HUDEP-2 (cell line): ENCODE results near the gene RFFL.
"Not testable (repeated sequence)": the region's sequence is repeated elsewhere in the genome, so short reads cannot be mapped to it uniquely, and the experiment has no call there.

Experiments used
- DNase-seq, 76 experiments: peaks; one replicate each; lab custom pipeline; 2025; ENCODE audit not compliant: unreplicated experiment in 76 of 76; lab: John Stamatoyannopoulos, UW

The RFFL gene, protein sequence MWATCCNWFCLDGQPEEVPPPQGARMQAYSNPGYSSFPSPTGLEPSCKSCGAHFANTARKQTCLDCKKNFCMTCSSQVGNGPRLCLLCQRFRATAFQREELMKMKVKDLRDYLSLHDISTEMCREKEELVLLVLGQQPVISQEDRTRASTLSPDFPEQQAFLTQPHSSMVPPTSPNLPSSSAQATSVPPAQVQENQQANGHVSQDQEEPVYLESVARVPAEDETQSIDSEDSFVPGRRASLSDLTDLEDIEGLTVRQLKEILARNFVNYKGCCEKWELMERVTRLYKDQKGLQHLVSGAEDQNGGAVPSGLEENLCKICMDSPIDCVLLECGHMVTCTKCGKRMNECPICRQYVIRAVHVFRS

DNA sequence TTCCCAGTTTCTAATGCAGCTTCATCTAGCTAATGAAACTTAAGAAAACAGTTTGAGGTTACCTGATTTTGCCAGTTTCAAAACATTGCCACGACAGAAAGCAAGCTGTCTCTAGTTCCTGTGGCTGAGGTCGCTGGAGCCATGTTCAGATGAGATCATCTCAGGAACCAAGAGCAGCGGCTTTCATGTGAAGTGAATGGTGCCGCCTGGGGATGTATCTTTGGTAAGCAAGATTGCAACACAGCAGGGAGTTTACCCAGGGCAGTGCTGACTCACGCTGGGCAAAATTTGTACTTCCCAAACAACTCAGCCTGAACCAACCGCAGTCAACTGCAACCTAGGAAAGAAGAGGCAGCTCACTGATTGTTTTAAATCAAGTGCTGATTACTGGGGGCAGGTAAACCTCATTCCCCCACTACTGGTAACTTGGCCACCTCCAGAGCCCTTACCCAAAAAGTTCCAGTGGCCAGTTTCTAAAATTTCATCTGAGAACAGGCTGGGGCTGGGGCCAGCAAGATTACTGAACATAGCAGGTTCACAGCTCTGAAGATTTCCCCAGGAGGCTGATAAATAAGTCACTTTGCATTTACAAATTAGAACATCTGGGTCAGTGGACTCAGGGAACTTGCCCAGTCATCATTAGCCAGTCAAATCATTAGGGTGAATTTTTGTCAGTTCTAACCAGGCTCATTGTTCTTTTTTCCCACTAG lies at the start of gene RFFL:
Gene RFFL, minus strand, starts transcription at position 194 of the 710 bp plus-strand sequence. CDS start 37,154 bp downstream, outside the sequence.
- peak in 74 of 76 experiments; percentile 16 to 88 (median 74) for DNase-seq

DNA sequence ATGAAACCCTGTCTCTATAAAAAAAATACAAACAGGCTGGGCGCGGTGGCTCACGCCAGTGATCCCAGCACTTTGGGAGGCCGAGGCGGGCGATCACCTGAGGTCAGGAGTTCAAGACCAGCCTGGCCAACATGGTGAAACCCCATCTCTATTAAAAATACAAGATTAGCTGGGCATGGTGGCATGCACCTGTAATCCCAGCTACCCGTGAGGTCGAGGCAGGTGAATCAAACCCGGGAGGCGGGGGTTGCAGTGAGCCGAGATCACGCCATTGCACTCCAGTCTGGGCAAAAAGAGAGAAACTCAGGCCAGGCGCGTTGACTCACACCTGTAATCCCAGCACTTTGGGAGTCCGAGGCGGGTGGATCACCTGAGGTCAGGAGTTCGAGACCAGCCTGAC lies 47.3 kb upstream of the RFFL start:
- not testable (repeated sequence) for DNase-seq

DNA sequence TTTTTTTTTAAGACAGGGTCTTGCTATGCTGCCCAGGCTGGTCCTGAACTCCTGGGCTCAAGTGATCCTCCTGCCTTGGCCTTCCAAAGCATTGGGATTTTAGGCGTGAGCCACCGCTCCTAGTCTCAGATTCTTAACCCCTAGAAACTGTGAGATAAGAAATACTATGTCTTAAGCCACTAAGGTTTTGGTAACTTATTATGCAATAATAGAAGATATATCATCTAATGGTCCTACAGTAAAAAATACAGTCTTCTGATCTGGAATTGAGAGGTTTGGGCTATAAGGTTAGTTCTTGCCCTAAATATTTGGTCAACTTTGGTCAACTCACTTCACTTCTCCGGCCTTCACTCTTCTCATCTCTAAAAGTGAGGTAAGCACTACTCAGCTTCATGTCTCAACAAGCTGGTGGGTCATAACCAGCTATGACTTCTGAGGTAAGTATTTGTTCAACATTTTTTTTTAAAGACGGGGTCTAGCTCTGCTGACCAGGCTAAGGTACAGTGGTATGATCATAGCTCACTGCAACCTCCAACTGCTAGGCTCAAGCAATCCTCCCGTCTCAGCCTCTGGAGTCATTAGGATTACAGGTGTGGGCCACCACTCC lies 41.4 kb upstream of the RFFL start:
- DNase-seq = no peak

DNA sequence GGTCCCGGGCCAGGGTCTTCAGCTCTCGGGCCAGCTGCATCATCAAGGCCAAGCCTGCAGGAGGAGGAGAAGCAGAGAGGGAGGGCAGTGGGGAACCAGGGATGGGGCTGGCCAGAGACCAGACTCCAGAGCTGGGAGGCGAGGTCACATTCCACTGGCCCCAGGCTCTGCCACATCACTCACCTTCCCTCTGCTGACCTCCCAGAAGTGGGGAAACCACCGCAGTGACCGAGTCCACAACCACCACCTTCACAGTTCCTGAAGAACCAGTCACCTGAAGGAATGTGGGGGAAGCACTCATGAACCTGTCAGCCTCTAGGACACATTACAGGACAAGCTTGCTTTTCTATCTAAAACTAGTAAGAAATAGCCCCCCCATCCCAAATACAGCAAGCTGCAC lies 39.8 kb upstream of the RFFL start:
- DNase-seq = no peak

DNA sequence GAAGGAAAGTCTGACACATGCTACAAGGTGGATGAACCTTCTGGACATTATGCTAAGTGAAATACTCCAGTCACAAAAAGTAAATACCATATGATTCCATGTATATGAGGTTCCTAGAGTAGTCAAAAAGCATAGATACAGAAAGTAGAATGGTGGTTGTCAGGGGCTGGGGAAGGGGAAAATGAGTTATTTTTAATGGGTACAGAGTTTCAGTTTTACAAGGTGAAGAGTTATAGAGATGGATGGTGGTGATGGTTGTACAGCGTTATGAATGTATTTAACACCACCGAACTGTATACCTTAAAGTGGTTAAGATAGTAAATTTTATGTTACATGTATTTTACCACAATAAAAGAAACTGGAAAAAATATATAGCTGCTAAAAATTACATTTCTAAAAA lies 38.2 kb upstream of the RFFL start:
- no peak for DNase-seq

DNA sequence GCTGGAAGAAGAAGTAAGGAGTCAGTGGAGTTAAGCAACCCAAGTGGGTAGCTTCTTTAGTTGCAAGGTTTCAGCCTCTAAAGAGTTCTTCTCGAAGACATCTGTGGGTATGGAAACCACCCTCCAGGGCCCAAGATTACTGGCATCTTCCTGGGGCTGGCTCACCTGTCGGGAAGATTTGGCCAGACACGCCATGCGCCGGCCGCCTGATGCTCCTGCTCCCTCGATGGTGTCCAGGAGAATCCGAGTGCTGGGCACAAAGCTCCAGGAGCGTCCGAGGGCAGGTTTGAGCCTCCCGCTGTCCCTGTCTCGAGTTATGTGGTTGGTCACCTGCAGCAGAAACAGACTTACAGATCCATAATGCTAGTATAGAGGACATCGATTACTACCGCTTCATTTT lies 37.5 kb upstream of the RFFL start:
- no peak for DNase-seq

DNA sequence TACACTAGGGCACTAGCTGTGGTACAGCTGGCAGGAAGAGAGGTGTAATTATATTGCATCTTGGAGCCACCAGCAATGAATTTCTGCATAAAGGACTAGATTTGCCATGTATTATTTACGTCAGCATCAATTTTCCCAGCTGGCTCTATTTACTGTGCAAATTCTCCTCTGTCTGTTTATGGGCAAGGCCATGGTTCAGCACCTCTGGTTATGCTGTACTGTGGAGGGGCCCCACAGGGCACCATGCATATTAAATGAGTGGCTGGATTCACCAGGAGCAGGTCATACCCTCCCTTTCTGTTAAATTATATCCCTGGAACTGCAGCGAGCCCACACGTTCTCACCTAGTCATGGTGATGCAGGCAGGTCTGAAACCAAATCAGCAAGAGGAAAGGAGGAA lies 36.4 kb upstream of the RFFL start:
- no peak for DNase-seq

DNA sequence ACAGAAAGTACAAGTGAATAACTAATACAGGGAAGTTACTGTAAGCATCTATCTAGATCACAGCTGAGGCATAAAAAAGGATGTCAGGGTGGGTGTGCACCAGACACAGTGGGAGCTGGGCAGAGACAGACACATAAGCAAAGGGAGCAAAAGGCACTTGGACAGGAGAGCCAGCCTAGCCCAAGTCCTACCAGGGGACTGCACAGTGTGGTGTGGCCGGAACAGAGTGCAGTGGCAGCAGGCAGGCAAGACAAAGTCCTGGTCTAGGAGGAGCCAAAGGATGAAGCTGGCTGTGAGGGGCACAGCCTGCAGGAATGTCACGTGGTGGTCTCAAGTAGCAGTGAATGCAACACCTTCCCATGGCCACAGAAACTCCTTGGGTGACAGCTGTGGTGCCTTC lies 34.3 kb upstream of the RFFL start:
- no peak for DNase-seq

DNA sequence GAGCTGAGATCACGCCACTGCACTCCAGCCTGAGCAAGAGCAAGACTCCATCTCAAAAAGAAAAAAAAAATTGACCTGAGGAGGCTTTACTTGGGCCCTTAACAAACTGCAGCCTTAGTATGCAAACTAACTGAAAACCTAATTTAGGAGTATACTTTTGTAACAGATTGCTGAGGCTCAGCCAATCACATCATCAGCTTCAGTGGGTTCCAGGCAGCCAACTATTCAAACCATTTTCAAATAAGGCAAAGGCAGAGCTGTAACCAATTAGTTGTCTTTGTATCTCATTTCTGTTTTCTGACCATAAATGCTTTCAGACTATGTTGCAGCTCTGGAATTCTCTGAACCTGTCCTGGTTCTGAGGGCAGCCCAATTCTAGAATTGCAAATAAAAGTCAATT lies 32.2 kb upstream of the RFFL start:
- DNase-seq = no peak

DNA sequence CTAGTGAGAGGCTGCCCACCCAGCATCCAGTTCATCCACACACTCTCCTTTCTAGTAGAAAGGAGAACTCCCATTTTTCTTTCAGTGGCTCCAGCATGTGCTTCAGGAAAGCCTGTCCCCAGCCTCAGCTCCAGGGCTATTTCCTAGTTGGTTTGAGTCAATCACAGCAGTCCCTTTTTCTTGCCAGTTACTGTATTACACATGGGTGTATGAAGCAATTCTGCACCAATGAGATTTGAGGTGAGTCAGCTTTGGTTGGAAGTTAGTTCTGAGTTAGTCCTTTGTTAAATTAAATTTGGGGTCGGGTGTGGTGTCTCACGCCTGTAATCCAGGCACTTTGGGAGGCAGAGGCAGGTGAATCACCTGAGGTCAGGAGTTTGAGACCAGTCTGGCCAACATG lies 31.4 kb upstream of the RFFL start:
- DNase-seq = no peak

DNA sequence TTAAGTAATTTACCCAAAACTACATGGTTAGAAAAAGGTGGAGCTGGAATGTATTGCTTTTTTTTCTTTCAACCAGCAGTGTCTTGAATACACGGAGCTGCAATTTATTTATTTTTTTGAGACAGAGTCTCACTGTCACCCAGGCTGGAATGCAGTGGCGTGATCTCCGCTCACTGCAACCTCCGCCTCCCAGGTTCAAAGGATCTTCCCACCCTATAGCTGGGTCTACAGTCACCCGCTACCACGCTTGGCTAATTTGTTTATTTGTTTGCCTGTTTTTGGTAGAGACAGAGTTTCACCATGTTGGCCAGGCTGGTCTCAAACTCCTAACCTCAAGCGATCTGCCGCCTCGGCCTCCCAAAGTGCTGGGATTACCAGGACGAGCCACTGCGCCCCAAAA lies 27.2 kb upstream of the RFFL start:
- not testable (repeated sequence) for DNase-seq

DNA sequence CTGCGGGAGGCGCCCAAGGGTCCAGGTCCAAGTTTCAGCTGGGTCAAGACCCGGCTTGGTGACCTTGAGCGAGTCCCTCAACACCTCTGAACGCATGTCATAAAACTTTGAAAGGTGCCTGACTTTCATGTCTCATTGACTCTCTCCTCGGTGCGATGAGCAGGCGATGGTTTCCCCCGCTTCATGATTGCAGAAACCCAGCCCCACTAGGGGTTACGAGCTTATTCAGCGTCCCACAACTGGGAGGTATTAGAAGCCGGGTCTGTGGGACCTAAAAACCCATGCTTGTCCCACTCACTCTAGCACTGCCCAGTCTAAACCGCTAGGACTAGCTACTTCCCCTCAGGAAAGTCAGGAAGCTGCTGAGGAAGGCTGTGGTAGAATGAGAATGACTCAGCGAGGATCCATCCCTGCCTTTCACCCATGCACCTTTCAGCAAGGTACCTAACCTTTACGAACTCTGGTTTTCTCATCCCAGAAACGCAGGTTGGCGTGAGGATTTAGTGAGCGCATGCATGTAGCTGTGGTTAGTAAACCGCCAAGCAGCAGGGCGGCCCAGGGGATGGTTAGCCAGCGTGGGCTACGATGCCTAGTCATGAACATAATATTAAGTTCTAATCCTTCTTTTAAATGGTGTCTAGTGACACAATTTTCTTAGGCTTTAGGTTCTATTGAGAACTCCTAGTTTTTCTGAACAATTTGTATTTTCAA lies 26.2 kb upstream of the RFFL start:
- peak in 11 of 76 experiments; percentile 19 to 78 (median 46) for DNase-seq

DNA sequence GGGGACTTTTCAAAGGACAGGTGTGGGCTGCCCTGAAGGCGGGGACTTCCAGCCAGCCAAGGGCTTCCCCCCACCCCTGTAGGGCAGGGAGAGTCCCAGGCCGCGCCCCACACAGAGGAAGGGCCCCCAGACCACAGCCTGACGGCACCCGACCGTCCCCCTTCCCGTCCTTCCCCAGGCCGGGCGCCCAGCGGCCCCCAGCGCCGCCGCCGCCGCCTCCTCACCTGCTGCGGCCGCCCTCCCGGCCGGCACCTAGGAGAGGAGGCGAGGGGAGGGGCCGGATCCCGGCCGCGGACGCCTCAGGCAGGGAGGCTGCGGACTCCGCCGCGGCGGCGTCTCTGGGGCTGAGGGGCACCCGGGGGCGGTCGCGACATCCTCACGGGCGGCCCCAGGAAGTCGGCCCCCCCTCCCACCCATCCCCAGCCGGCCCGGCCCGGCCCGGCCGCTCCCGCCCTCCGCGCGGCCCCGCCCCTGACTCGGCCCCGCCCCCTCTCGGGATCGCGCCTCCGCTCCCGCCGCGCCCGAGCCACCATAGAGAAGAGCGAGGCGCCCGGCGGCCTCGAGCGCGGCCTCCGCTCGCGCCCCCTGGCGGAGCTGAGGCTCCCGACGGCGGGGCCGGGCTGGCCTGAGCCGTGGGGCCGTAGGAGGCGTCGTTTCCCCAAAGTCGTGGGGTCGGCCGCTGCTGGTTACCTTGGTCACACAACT lies 25.5 kb upstream of the RFFL start:
- peak in 70 of 76 experiments; percentile 9 to 86 (median 74) for DNase-seq

DNA sequence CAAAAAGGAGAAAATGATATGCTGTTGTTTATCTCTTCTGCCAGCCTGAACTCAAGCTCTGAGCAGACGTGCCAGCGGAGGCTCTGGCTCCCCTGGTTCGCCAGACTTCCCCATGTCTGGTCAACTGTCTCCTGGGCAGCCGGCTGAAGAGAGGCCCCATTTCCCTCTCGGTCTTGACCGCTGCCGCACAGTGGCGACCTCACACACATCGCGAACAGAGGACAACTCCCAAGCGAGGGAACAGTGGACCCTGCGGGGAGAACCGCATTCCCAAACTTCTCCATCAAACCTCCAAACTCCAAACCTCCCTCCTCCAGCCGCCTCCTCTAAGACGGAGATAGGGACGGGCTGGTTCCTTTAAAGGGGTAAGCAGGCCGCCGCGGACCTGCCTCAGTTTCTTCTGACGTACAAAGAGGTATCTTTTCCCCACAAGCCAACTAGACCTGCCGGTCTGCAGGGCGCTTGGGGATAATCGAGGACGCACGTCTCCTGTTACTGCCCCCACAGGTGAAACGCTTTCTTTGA lies 24.9 kb upstream of the RFFL start:
- peak in 29 of 76 experiments; percentile 5 to 55 (median 25) for DNase-seq

DNA sequence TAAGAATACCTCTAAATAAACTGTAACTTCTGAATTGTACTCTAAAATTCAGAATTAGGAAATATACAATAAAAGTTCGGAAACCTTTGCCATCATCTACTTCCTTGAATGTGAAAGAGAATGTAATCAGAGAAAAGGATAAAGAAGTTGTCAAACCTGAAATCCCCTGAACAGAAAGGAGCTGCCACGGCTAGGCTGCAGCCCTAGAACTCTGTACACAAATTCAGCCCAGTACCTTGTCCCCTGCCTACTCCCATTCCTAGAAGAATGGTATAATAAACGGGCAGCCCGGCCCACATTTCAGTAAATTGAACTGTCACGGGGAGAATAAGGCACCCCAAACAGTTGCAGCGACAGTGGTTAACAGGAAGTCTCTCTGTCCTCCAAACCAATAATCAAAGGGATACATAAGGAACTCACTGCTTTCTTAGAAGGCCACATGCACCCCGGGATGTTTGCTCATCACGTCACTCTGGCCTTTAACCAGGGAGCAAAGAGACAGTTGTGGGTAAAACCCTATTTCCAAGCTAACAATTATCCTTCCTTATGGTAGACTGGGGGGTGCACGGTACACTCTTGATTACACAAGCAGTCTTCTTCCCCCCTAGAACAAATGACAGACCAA lies 24.3 kb upstream of the RFFL start:
- peak in 17 of 76 experiments; percentile 11 to 55 (median 27) for DNase-seq

DNA sequence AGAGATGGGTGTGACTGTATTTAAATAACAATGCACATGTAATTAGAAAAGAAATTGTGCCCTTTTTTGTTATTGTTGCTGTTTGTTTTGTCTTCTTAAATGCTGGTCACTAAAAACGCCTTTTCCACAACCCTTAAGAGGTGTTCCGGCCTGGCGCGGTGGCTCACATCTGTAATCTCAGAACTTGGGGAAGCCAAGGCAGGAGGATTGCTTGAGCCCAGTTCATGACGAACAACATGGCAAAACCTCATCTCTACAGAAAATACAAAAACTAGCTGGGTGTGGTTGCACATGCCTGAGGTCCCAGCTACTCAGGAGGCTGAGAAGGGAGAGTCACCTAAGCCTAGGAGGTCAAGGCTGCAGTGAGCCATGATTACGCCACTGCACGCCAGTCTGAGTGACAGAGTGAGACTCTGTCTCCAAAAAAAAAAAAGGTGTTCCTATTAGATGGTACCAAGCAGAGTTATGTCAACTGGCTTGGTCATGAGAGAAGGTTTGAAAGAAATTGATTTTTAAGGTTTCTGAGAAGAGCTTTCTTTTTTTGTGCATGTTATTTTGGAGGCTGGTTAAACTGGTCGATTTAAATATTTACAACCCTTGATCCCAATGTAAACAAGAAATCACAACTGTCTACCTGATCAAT lies 23.5 kb upstream of the RFFL start:
- DNase-seq = no peak

DNA sequence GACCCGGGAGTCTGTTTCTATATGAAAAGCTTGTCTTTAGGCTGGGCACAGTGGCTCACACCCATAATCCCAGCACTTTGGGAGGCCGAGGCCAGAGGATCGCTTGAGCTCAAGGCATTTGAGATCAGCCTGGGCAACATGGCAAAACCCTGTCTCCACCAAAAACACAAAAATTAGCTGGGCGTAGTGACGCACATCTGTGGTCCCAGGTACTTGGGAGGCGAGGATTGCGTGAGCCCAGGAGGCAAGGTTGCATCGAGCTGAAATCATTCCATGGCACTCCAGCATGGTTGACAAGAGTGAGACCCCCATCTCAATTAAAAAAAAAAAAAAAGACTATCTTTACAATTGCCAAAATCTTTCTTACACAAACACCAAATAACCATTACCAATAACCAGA lies 22.7 kb upstream of the RFFL start:
- DNase-seq = no peak

DNA sequence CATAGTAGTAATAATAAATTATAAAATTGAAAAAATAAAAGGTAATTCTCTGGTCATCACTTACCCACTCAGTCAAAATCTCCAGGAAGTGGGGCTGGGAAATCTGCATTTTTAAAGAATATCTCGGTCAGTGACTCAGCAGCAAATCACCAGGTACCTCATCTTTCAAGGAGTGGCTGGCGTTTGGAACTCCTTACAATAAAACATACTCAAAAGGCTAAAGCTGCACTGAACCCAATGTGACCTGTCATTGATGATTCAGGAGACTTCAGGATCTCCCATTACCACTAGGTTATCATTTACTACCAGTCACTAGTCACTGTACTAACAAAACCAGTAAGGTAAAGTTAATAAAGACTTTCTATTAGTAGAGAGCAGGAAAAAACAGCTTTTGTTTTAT lies 21.5 kb upstream of the RFFL start:
- peak in 1 of 76 experiments; percentile 11 for DNase-seq

DNA sequence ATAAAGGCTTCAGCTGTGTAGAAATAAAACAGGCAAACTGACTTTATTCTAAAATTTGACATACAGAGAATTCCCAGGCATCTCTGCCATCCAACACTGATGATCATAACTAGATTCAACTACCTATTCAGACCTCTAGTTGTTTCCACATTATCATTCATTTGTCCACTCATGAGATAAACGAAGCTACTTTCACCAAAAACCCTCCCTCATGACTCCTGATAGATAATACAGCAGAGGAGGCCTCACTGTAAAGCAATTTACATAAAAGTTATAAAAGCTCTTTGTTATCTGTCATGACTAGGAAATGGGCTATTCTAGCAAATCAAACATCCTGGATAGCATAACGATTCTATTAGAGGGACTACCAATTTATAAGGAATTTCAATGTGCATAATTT lies 19.6 kb upstream of the RFFL start:
- no peak for DNase-seq
